Gastrocnemius medialis (tissue), 4 donors: ENCODE measurements around the gene ATP5PD.

Experiments used
- CTCF ChIP-seq, 5 experiments: fragments of 450-650 bp in 3 of 5; fragments of 200-600 bp in 2 of 5; sonication (generic) in 2 of 5; IDR thresholded peaks in 4 of 5; conservative IDR thresholded peaks in 1 of 5; 1 replicate in 4 of 5; 2 replicates in 1 of 5; pipeline ENCODE4 v1.5.1; 2016 to 2019; ENCODE audit warnings: antibody characterized with exemption in 5 of 5, mild to moderate bottlenecking in 3 of 5, moderate library complexity in 3 of 5
- POLR2A ChIP-seq, 2 donors: fragments of 450-650 bp; IDR thresholded peaks; one replicate each; pipeline ENCODE4 v1.6.1; 2017; ENCODE audit warnings: antibody characterized with exemption in 2 of 2, mild to moderate bottlenecking in 2 of 2, moderate library complexity in 2 of 2

- TF ChIP-seq CTCF (IDR thresholded peaks at IDR 0.05 in 4 of 5, conservative IDR thresholded peaks at IDR 0.05 in 1 of 5) = no peak
- no peak for TF ChIP-seq POLR2A (IDR thresholded peaks at IDR 0.05)
These were observed 14.3 kb upstream of the ATP5PD start for GRCh38 chr17:75061055-75061438.
